ENCODE results near the gene LY6G6D. TPM values are rescaled to one million over a fixed set of nuclear protein-coding genes. Genes with fewer than 3 reads are reported as not detected.
A peak's percentile ranks its signal among the peaks of the same experiment; 100 is the strongest.

The LY6G6D gene
- total RNA-seq, 3 donors from 2014 or later (not counting 1 experiment from before 2014, with no cell fraction given): 0.94 TPM; not detected in 2

DNA sequence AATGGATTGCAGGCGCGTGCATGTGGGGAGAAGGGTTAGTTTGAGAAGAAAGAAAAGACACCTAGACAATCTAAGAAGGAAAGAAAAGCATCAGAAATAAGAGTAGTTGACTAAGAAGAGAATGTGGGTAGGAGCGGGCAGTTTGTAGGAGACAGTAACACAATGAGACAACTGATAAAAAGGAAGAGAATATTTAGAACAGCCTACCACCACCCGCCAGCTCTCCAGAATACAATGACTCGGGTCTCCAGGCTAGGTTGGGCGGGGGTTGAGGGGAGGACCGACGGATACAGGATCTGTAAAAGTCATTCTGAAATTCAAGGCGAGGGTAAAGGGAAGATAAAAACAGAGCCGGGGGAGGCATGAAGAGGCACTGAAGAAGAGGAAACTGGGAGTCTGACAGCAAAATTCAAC is 12.7 kb upstream of the LY6G6D start:
- Mint-ChIP-seq H3K4me3 (peak overlapping the region; percentile 99), H3K4me1 (peaks cover 24 to 32% of the 10 kb centered on the region in 2 donors), H3K36me3 (no peaks in the 10 kb centered on the region), H3K9me3 (no peaks in the 10 kb centered on the region), H3K27me3 (ENCODE audit: low read depth in 2 of 2) (no peaks in the 10 kb centered on the region), H3K27ac (peak overlapping the region; percentile 96 to 98)
- Histone ChIP-seq H3K4me1 (ENCODE audit: control insufficient read depth, insufficient read depth, low read length) (peaks cover 28% of the 10 kb centered on the region), H3K27me3 (ENCODE audit: control insufficient read depth, insufficient read depth, low read length) (no peaks in the 10 kb centered on the region), H3K4me3 (ENCODE audit: low read length) (peak overlapping the region; percentile 80), H3K36me3 (ENCODE audit: control insufficient read depth, insufficient read depth, low read length) (peaks cover 21% of the 10 kb centered on the region), H3K9me3 (ENCODE audit: control insufficient read depth, insufficient read depth, low read length) (no peaks in the 10 kb centered on the region), H3K27ac (ENCODE audit: low read length) (peak overlapping the region; percentile 98)
- peak in 1 of 3 donors; percentile 1 for ATAC-seq
- 2% methylated on average over 9 of the region's 10 CpGs for WGBS (ENCODE audit: insufficient coverage)
- TF ChIP-seq, protein P1, sequence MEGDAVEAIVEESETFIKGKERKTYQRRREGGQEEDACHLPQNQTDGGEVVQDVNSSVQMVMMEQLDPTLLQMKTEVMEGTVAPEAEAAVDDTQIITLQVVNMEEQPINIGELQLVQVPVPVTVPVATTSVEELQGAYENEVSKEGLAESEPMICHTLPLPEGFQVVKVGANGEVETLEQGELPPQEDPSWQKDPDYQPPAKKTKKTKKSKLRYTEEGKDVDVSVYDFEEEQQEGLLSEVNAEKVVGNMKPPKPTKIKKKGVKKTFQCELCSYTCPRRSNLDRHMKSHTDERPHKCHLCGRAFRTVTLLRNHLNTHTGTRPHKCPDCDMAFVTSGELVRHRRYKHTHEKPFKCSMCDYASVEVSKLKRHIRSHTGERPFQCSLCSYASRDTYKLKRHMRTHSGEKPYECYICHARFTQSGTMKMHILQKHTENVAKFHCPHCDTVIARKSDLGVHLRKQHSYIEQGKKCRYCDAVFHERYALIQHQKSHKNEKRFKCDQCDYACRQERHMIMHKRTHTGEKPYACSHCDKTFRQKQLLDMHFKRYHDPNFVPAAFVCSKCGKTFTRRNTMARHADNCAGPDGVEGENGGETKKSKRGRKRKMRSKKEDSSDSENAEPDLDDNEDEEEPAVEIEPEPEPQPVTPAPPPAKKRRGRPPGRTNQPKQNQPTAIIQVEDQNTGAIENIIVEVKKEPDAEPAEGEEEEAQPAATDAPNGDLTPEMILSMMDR (IDR thresholded peaks at IDR 0.05): no peak
- no peak for DNase-seq
- intact Hi-C loops (cut with micrococcal nuclease): loop anchor here (2.0 to 5.0 kb wide), 2 partner anchors 38 to 50 kb away; partner anchors contain the start of genes BAG6 and GPANK1

DNA sequence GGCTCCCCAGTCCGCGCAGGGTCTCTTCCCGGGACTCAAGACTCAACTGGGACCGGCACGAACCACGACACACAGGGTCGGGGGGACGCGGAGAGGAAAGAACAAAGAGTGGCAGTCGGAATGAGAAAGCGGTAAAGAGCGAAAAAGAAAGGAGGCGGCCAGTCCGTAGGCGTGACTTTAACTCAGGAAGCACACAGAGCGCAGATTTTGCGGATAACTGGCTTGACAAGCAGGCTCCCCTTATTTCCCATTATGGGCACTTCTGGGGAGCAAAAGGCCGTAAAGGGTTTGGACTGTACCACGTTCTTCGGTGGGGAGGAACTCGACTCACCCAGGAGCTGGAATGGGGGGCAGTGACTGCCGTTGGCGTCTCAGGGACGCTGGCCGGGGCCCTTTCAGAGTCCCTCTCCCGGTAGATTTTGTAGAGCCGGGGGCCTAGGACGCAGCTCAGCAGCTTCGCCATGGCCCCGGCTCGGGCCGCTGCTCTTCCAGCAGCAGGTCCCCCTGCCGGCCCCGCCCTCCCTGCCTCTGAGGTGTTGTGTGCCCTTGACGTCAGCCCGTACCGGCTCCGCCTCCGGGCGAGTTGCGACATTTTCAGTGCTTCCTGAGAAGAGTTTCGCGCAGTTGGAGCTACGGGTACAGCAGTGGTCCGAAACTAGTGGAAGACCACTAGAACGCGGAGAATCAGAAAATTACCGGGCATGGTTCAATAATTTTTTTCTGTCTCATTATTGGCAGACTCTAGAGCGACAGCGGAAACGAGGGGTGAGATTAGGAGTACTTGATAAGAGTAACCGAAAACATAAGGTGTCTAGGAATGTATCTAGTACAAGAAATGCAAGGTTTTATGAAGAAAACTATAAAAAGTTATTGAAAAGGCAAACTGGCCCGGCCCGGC is 12.1 kb upstream of the LY6G6D start, which contains the start of gene ABHD16A:
ABHD16A (minus strand) TSS at position 506 of the 898 bp plus-strand sequence; CDS start at position 463, 43 bp downstream.
- Histone ChIP-seq H3K36me3 (ENCODE audit: control insufficient read depth, insufficient read depth, low read length) (peaks cover 17% of the 10 kb centered on the region), H3K27me3 (ENCODE audit: control insufficient read depth, insufficient read depth, low read length) (no peaks in the 10 kb centered on the region), H3K9me3 (ENCODE audit: control insufficient read depth, insufficient read depth, low read length) (no peaks in the 10 kb centered on the region), H3K4me1 (ENCODE audit: control insufficient read depth, insufficient read depth, low read length) (peaks cover 28% of the 10 kb centered on the region), H3K27ac (ENCODE audit: low read length) (peak within 1 kb of the TSS; percentile 98), H3K4me3 (ENCODE audit: low read length) (peak within 1 kb of the TSS; percentile 80)
- Mint-ChIP-seq H3K36me3 (no peaks in the 10 kb centered on the region), H3K27me3 (ENCODE audit: low read depth in 2 of 2) (no peaks in the 10 kb centered on the region), H3K4me3 (peak within 1 kb of the TSS; percentile 99), H3K9me3 (no peaks in the 10 kb centered on the region), H3K4me1 (peaks cover 24 to 27% of the 10 kb centered on the region in 2 donors), H3K27ac (peak within 1 kb of the TSS; percentile 96 to 98)
- 1% methylated on average over 54 of the region's 54 CpGs for WGBS (ENCODE audit: insufficient coverage)
- ATAC-seq: peak; percentile 93 to 97 (median 95)
- TF ChIP-seq, protein P1 (IDR thresholded peaks at IDR 0.05): no peak
- intact Hi-C loops (cut with micrococcal nuclease): loop anchor here (1.0 to 5.0 kb wide), 3 partner anchors 35 to 51 kb away; partner anchors contain the start of genes BAG6 and GPANK1
- DNase-seq: peak; percentile 97 to 99

DNA sequence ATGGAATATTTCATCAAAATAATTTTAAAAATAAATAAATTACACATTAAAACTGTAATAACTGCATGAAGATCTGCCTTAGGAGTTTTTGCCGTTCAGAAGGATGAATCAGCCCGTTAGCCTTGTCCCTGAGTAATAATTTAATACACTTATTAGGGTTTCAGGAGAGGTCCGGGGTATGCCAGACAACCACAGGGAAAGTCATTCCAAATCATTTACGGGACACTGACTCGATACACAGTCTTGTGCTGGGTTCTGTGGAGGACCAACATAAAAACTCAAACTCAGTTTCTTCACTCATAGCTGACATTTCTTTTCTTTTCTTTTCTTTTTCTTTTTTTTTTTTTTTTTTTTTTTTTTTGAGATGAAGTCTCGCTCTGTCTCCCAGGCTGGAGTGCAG is 9.2 kb upstream of the LY6G6D start:
- no peak for ATAC-seq
- H3K4me3 ChIP-seq (ENCODE audit: low read length): no peak overlapping the region
- no peak overlapping the region for H3K27ac Mint-ChIP-seq
- no peaks in the 10 kb centered on the region for H3K9me3 Mint-ChIP-seq
- peaks cover 4% of the 10 kb centered on the region for H3K36me3 ChIP-seq (ENCODE audit: control insufficient read depth, insufficient read depth, low read length)
- H3K27ac ChIP-seq (ENCODE audit: low read length): no peak overlapping the region
- WGBS (ENCODE audit: insufficient coverage): 91% methylated on average over 5 of the region's 6 CpGs
- TF ChIP-seq, protein P1 (IDR thresholded peaks at IDR 0.05): no peak
- H3K27me3 Mint-ChIP-seq (ENCODE audit: low read depth in 2 of 2): no peaks in the 10 kb centered on the region
- peaks cover 26 to 28% of the 10 kb centered on the region in 2 donors for H3K4me1 Mint-ChIP-seq
- no peaks in the 10 kb centered on the region for H3K36me3 Mint-ChIP-seq
- H3K27me3 ChIP-seq (ENCODE audit: control insufficient read depth, insufficient read depth, low read length): no peaks in the 10 kb centered on the region
- no peak overlapping the region for H3K4me3 Mint-ChIP-seq
- peaks cover 32% of the 10 kb centered on the region for H3K4me1 ChIP-seq (ENCODE audit: control insufficient read depth, insufficient read depth, low read length)
- intact Hi-C loops (cut with micrococcal nuclease): no loop called here
- DNase-seq: no peak
- H3K9me3 ChIP-seq (ENCODE audit: control insufficient read depth, insufficient read depth, low read length): no peaks in the 10 kb centered on the region
